NCI-H2081 (cell line): Measurements from ENCODE around the gene PLD2.

Source experiments
- DNase-seq, 2 experiments: peaks; one replicate each; lab custom pipeline; 2025; lab: John Stamatoyannopoulos, UW

PLD2 gene

GRCh38 chr17:4833941-4834680 lies 27.2 kb downstream of the PLD2 start:
- DNase-seq = peak in 1 of 2 experiments; percentile 6

GRCh38 chr17:4834681-4835020 lies 27.7 kb downstream of the PLD2 start:
- no peak for DNase-seq

GRCh38 chr17:4836221-4836620 lies 29.3 kb downstream of the PLD2 start:
- DNase-seq = no peak

- DNase-seq = no peak
Observed at GRCh38 chr17:4837471-4838308, 30.7 kb downstream of the PLD2 start.

- no peak for DNase-seq
Observed at GRCh38 chr17:4838309-4838785, 31.4 kb downstream of the PLD2 start.

GRCh38 chr17:4839221-4839620 lies 32.3 kb downstream of the PLD2 start:
- DNase-seq = no peak

- no peak for DNase-seq
Observed at GRCh38 chr17:4839965-4840892, 33.3 kb downstream of the PLD2 start.

GRCh38 chr17:4840893-4841242 lies 33.9 kb downstream of the PLD2 start:
- no peak for DNase-seq

- no peak for DNase-seq
Observed at GRCh38 chr17:4842376-4842775, 35.4 kb downstream of the PLD2 start.

GRCh38 chr17:4843321-4844000 lies 36.5 kb downstream of the PLD2 start:
- no peak for DNase-seq

- no peak for DNase-seq
Observed at GRCh38 chr17:4845118-4845517, 38.2 kb downstream of the PLD2 start.

- no peak for DNase-seq
Observed at GRCh38 chr17:4846635-4847390, 39.9 kb downstream of the PLD2 start.

- DNase-seq = no peak
Observed at GRCh38 chr17:4849011-4849536, 42.1 kb downstream of the PLD2 start.

GRCh38 chr17:4850246-4850645 lies 43.3 kb downstream of the PLD2 start:
- no peak for DNase-seq

- DNase-seq = no peak
Observed at GRCh38 chr17:4851084-4851483, 44.1 kb downstream of the PLD2 start.

GRCh38 chr17:4852567-4853207 lies 45.7 kb downstream of the PLD2 start:
- no peak for DNase-seq

GRCh38 chr17:4853208-4853671 lies 46.3 kb downstream of the PLD2 start:
- no peak for DNase-seq

- DNase-seq = no peak
Observed at GRCh38 chr17:4854111-4854681, 47.2 kb downstream of the PLD2 start.

GRCh38 chr17:4856271-4856936 lies 49.5 kb downstream of the PLD2 start:
- no peak for DNase-seq
